A673 (cell line): ENCODE measurements around the gene BCL2.

Source experiments
- EZH2 ChIP-seq: fragments of 200-600 bp; sonication (generic); IDR thresholded peaks from 2 replicates; pipeline ENCODE4 v1.6.1; 2017; ENCODE audit warnings: borderline replicate concordance, low read depth, mild to moderate bottlenecking, mixed read lengths, antibody characterized with exemption, low read length; ENCODE audit not compliant: poor library complexity, severe bottlenecking
- TF ChIP-seq, protein P1 (sequence below): fragments of 300-800, 200-600 bp; sonication (generic); conservative IDR thresholded peaks from 2 replicates; pipeline ENCODE4 v1.5.1; 2017; ENCODE audit warnings: low read depth, mild to moderate bottlenecking, antibody characterized with exemption, low read length, moderate library complexity, mixed read lengths

DNA sequence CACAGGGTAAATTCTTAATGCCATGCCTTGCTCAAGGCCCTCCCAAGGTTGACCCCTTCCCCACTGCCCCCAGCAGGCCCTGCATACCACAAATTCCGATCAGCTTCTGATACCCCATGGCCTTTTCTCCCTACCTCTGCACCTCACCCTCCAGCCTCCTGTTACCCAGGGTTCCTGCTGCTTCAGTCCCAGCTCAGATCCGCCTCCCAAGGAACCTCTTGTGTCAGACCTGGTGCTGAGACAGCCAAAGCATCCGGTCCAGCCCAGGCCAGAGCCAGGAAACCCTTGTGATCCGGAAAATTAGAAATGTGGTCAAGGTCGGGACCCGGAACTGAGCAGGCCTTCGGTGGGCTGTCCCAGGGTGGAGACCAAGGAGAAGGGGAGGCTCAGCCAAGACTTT is 231.3 kb downstream of the BCL2 start:
- TF ChIP-seq, protein P1, sequence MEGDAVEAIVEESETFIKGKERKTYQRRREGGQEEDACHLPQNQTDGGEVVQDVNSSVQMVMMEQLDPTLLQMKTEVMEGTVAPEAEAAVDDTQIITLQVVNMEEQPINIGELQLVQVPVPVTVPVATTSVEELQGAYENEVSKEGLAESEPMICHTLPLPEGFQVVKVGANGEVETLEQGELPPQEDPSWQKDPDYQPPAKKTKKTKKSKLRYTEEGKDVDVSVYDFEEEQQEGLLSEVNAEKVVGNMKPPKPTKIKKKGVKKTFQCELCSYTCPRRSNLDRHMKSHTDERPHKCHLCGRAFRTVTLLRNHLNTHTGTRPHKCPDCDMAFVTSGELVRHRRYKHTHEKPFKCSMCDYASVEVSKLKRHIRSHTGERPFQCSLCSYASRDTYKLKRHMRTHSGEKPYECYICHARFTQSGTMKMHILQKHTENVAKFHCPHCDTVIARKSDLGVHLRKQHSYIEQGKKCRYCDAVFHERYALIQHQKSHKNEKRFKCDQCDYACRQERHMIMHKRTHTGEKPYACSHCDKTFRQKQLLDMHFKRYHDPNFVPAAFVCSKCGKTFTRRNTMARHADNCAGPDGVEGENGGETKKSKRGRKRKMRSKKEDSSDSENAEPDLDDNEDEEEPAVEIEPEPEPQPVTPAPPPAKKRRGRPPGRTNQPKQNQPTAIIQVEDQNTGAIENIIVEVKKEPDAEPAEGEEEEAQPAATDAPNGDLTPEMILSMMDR, result no peak
- no peak for TF ChIP-seq EZH2
